Hepatocyte (in vitro differentiated cells): ENCODE data around the gene CDH6.

Experiments
- EZH2phosphoT487 ChIP-seq: fragments of 200-600 bp; sonication (generic); IDR thresholded peaks from one replicate; pipeline ENCODE4 v1.6.1; 2018; ENCODE audit warnings: antibody characterized with exemption, mild to moderate bottlenecking, low read depth, moderate library complexity; ENCODE audit not compliant: unreplicated experiment, severe bottlenecking
- TF ChIP-seq, protein P1 (sequence below): fragments of 200-600 bp; sonication (generic); IDR thresholded peaks from 2 replicates; pipeline ENCODE4 v1.5.1; 2016; ENCODE audit warnings: antibody characterized with exemption, mild to moderate bottlenecking; ENCODE audit not compliant: poor library complexity

DNA sequence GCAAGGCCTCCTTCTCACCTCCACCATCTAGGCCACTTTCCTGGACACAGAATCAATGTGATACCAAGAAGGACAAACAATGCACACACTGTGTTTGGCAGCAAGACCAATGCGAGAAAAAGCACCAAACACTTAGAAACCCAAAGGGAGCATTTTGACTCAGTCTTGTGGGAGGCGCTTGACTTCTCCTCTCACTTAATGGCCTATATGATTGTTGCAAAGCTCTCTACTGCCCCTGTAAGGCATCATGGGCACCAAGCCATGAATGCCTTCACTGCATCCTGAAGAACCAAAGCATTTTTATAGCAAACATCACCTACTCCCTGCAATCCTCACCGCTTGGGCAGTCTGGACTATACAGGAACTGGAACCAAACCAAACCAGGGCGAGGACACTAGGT is 57.5 kb downstream of the CDH6 start:
- TF ChIP-seq, protein P1, sequence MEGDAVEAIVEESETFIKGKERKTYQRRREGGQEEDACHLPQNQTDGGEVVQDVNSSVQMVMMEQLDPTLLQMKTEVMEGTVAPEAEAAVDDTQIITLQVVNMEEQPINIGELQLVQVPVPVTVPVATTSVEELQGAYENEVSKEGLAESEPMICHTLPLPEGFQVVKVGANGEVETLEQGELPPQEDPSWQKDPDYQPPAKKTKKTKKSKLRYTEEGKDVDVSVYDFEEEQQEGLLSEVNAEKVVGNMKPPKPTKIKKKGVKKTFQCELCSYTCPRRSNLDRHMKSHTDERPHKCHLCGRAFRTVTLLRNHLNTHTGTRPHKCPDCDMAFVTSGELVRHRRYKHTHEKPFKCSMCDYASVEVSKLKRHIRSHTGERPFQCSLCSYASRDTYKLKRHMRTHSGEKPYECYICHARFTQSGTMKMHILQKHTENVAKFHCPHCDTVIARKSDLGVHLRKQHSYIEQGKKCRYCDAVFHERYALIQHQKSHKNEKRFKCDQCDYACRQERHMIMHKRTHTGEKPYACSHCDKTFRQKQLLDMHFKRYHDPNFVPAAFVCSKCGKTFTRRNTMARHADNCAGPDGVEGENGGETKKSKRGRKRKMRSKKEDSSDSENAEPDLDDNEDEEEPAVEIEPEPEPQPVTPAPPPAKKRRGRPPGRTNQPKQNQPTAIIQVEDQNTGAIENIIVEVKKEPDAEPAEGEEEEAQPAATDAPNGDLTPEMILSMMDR, result no peak
- no peak for TF ChIP-seq EZH2phosphoT487
